Ovary (tissue), 9 donors: ENCODE measurements around the gene DTX1. TPM values are rescaled to one million over a fixed set of nuclear protein-coding genes. Genes with fewer than 3 reads are reported as not detected.
"Not testable (repeated sequence)": the region's sequence is repeated elsewhere in the genome, so short reads cannot be mapped to it uniquely, and the experiment has no call there.

ENCODE experiments used
- DNase-seq, 5 donors: peaks; one replicate each; pipeline ENCODE4 v3.0.0-alpha.2; 2019 to 2020
- H3K27ac ChIP-seq, 2 donors: fragments of 200-600 bp; one replicate each; pipeline versions ENCODE4 v1.5.1 to v1.8.0; 2019 to 2022
- H3K27me3 ChIP-seq: fragments of 200-600 bp; one replicate; pipeline ENCODE4 v1.8.0; 2022
- H3K36me3 ChIP-seq: fragments of 200-600 bp; sonication (generic); one replicate; pipeline ENCODE4 v1.5.1; 2019
- H3K4me1 ChIP-seq: one replicate; pipeline ENCODE4 v1.8.1; 2013; ENCODE audit warnings: mild to moderate bottlenecking, moderate library complexity; ENCODE audit not compliant: insufficient read depth
- H3K4me3 ChIP-seq: fragments of 200-600 bp; sonication (generic); one replicate; pipeline ENCODE4 v1.5.1; 2017
- H3K9me3 ChIP-seq, 2 donors: fragments of 200-600 bp in 1 of 2; sonication (generic) in 1 of 2; one replicate each; pipeline versions ENCODE4 v1.5.1 to v1.8.1; 2013 to 2019; ENCODE audit warnings: mild to moderate bottlenecking in 1 of 2, moderate library complexity in 1 of 2
- EP300 ChIP-seq: sonication (generic); formaldehyde crosslinking; IDR thresholded peaks from one replicate; pipeline ENCODE4 v1.6.1; 2017; ENCODE audit warnings: antibody characterized with exemption
- POLR2A ChIP-seq: fragments of 450-650 bp; IDR thresholded peaks from one replicate; pipeline ENCODE4 v1.6.1; 2017; ENCODE audit warnings: antibody characterized with exemption, mild to moderate bottlenecking, moderate library complexity
- WGBS, 3 donors: extraction: QIAGEN DNeasy Blood & Tissue Kit in 1 of 3; methylation state at CpG; one replicate each; pipeline versions ENCODE4 v1.1.5 to v1.1.7; 2013 to 2017; 5-methylcytosine and 5-hydroxymethylcytosine counted together
- intact Hi-C, 4 donors: fragments of 100-400 bp; cut with DNase I; formaldehyde crosslinking; loops; one replicate each; pipeline versions ENCODE4 v1.11.0 to v1.15.1; 2022 to 2023
- polyA plus RNA-seq, 2 donors: library from polyadenylated mRNA; stranded (reverse); fragments of 200-250 nt in 1 of 2; fragments of 350-450 nt in 1 of 2; fragmentation: Illumina TruSeq in 1 of 2; extraction: RNeasy Lipid Tissue Mini Kit (QIAGEN cat#74804) in 1 of 2; gene quantifications; one replicate each; pipeline ENCODE4 v1.2.3, GENCODE V29; 2013 to 2014
- total RNA-seq, 7 donors: library from RNA; depleted of rRNA in 2 of 7; stranded (reverse); fragments of >200 nt in 2 of 7; fragmentation: NEBNext Ultra II Directional in 3 of 7; extraction: Animal tissue kit (Norgen Biotek cat#: 25700) in 3 of 7; gene quantifications; one replicate each; pipeline versions ENCODE4 v1.1.0 to v1.2.4, GENCODE V29; 2016 to 2023
- TF ChIP-seq, protein P1 (sequence below), 3 donors: fragments of 450-650 bp in 2 of 3; fragments of 200-600 bp in 1 of 3; IDR thresholded peaks; one replicate each; pipeline versions ENCODE4 v1.5.1 to v1.8.0; 2016 to 2022; ENCODE audit warnings: antibody characterized with exemption in 3 of 3, mild to moderate bottlenecking in 1 of 3
- donor health status: DM: no; HTN: no; CAD: no; lungs with moderate emphysema.
- donor health status: DM: no; HTN: no; CAD: no.
- donor health status: Bipolar disorder and iron deficiency.
- donor health status: DM: yes; HTN: yes; CAD: no.
- donor health status: DM: no; HTN: no; CAD: no.
- donor health status: DM: yes; HTN: yes; CAD: no.

DTX1 gene
- total and polyA plus RNA-seq, 9 donors, result 0.56 to 5.5 (median 1.6) TPM

DNA sequence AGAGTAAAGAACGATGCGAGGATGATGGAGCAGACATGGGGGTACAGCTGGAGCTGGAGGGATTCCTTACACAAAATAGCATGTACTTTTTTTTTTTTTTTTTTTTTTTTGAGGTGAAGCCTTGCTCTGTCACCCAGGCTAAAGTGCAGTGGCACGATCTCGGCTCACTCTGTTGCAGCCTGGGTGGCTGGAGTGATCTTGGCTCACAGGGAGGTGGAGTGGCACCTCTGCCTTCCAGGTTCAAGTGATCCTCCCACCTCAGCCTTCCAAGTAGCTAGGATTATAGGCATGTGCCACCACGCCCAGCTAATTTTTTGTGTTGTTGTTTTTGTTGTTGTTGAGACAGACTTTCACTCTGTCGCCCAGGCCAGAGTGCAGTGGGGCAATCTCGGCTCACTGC is 84.2 kb downstream of the DTX1 start:
- 74 to 86% (median 77%) methylated on average over 7 of the region's 7 CpGs for WGBS, 3 donors
- no peak for DNase-seq
- intact Hi-C loops, result no loop called here

DNA sequence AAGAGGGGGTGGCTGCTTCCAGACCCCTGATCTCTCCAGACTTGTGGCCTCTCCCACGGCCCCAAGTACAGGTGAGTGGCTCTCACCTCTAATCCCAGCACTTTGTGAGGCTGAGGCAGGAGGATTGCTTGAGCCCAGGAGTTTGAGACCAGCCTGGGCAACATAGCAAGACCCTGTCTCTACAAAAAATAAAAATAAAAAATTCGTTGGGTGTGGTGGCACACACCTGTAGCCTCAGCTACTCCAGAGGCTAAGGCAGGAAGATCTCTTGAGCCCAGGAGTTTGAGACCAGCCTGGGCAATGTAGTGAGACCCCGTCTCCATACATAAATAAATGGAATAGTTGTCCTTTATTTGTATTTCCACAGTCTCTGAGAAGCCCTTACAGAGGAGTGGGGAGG is 85.2 kb downstream of the DTX1 start:
- H3K9me3 ChIP-seq, H3K36me3 ChIP-seq, H3K27me3 ChIP-seq, H3K4me3 ChIP-seq, intact Hi-C loops, DNase-seq, H3K4me1 ChIP-seq, H3K27ac ChIP-seq: not testable (repeated sequence)
- WGBS, 3 donors, result 75 to 81% (median 80%) methylated on average over 3 of the region's 3 CpGs

More for the DNA sequence above, 84.2 kb downstream of the DTX1 start:
- TF ChIP-seq EP300 (no peak), POLR2A (no peak)
- TF ChIP-seq, protein P1, sequence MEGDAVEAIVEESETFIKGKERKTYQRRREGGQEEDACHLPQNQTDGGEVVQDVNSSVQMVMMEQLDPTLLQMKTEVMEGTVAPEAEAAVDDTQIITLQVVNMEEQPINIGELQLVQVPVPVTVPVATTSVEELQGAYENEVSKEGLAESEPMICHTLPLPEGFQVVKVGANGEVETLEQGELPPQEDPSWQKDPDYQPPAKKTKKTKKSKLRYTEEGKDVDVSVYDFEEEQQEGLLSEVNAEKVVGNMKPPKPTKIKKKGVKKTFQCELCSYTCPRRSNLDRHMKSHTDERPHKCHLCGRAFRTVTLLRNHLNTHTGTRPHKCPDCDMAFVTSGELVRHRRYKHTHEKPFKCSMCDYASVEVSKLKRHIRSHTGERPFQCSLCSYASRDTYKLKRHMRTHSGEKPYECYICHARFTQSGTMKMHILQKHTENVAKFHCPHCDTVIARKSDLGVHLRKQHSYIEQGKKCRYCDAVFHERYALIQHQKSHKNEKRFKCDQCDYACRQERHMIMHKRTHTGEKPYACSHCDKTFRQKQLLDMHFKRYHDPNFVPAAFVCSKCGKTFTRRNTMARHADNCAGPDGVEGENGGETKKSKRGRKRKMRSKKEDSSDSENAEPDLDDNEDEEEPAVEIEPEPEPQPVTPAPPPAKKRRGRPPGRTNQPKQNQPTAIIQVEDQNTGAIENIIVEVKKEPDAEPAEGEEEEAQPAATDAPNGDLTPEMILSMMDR (IDR thresholded peaks at IDR 0.05), result no peak
- no peaks in the 10 kb centered on the region for H3K27me3 ChIP-seq
- no peaks in the 10 kb centered on the region for H3K9me3 ChIP-seq
- no peak overlapping the region for H3K27ac ChIP-seq
- H3K4me1 ChIP-seq, result no peaks in the 10 kb centered on the region
- H3K4me3 ChIP-seq, result no peak overlapping the region
- H3K36me3 ChIP-seq, result no peaks in the 10 kb centered on the region

DNA sequence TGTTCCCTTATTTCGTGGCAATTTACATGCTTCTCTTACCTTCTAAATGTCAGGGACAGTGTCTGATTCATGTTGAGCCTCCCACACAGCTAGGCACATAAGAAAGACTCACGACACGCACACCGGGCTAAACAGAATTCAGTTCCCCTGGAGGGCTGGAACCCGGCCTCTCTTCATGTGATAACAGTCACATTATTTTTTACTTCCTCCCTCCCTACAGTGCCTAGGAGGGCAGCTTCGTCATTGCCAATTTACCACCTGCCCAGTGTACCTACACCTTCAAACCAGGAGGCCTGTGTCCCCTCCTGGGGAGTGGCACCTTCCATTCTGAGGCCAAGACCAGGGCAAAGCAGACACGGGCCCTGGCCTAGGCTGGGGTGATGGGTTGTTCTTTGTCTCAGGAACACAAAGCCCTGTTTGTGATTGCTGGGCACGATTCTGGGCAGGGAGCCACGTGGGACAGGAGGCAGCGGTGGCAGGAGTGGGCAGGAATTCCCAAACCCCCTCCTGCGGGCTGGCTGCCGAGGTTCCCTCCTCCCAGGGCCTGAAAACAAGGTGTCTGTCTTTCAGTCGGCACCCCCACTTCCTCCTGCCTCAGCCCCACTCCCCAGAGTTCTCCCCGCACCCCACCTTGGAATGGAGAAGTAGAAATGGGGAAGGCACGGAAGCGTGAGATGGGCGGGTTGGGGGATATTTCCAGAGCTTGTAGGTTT is 85.8 kb downstream of the DTX1 start:
- TF ChIP-seq, protein P1 (IDR thresholded peaks at IDR 0.05), result no peak
- TF ChIP-seq POLR2A (no peak), EP300 (no peak)
- H3K4me1 ChIP-seq, result no peaks in the 10 kb centered on the region
- no peak for DNase-seq
- no peaks in the 10 kb centered on the region for H3K36me3 ChIP-seq
- 57 to 70% (median 62%) methylated on average over 17 of the region's 17 CpGs for WGBS, 3 donors
- intact Hi-C loops, result no loop called here
- no peak overlapping the region for H3K27ac ChIP-seq
- H3K27me3 ChIP-seq, result no peaks in the 10 kb centered on the region
- H3K9me3 ChIP-seq, result no peaks in the 10 kb centered on the region
- no peak overlapping the region for H3K4me3 ChIP-seq

DNA sequence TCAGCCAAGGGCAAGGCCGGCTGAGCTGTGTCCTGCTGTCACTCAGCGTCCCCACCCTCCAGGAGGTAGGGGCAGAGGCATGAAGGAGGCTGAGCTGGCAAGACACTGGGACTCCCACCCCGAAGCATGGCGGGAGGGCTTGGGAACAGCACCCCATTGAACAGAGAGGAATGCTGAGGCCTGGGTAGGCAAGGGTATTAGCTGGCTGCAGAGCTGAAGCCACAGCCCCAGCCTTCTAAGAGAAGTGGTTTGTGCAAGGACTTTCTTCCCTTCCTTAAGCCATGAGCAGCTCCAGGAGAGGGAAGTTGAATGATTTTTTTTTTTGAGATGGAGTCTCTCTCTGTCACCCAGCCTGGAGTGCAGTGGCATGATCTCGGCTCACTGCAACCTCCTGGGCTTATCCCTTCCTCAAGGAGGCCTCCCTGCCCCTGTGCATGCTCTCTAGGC is 86.4 kb downstream of the DTX1 start:
- H3K36me3 ChIP-seq, result no peaks in the 10 kb centered on the region
- TF ChIP-seq POLR2A, result no peak
- no peak for TF ChIP-seq EP300
- TF ChIP-seq, protein P1 (IDR thresholded peaks at IDR 0.05), result no peak
- no peaks in the 10 kb centered on the region for H3K9me3 ChIP-seq
- WGBS, 3 donors, result 81 to 86% (median 86%) methylated on average over 5 of the region's 5 CpGs
- no peaks in the 10 kb centered on the region for H3K4me1 ChIP-seq
- no peak overlapping the region for H3K27ac ChIP-seq
- no peak overlapping the region for H3K4me3 ChIP-seq
- DNase-seq, result no peak
- no peaks in the 10 kb centered on the region for H3K27me3 ChIP-seq
- intact Hi-C loops, result no loop called here

DNA sequence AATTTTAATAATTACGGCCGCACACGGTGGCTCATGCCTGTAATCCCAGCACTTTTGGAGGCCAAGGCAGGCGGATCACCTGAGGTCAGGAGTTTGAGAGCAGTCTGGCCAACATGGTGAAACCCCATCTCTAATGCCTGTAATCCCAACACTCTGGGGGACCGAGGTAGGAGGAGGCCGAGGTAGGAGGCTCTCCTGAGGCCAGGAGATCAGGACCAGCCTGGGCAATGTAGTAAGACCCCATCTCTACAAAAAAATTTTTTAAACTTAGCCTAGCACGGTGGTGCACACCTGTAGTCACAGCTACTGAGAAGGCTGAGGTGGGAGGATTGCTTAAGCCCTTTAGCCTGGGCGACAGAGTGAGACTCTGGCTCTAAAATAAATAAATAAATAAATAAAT is 87.4 kb downstream of the DTX1 start:
- 84 to 89% (median 87%) methylated on average over 8 of the region's 8 CpGs for WGBS, 3 donors
- no peak overlapping the region for H3K4me3 ChIP-seq
- H3K4me1 ChIP-seq, result no peaks in the 10 kb centered on the region
- DNase-seq, result no peak
- H3K9me3 ChIP-seq, result no peaks in the 10 kb centered on the region
- TF ChIP-seq EP300, result no peak
- TF ChIP-seq, protein P1 (IDR thresholded peaks at IDR 0.05), result no peak
- TF ChIP-seq POLR2A, result no peak
- intact Hi-C loops, result no loop called here
- H3K27me3 ChIP-seq, result no peaks in the 10 kb centered on the region
- H3K27ac ChIP-seq, result no peak overlapping the region
- H3K36me3 ChIP-seq, result no peaks in the 10 kb centered on the region
